A549 (cell line): ENCODE measurements around the gene CCDC97.

Experiments used
- BHLHE40 ChIP-seq: IDR thresholded peaks from 2 replicates; pipeline ENCODE4 v1.6.1; 2012; ENCODE audit warnings: low read depth, low read length, inconsistent platforms
- CTCF ChIP-seq: fragments of >200 bp; sonication (Bioruptor Twin); formaldehyde crosslinking; IDR thresholded peaks from 3 replicates; pipeline ENCODE4 v1.5.1; 2016
- FOSL2 ChIP-seq, 2 experiments: fragments of 450-650 bp in 1 of 2; fragments of >200 bp in 1 of 2; sonication (Bioruptor Twin) in 1 of 2; formaldehyde crosslinking; IDR thresholded peaks; 2 replicates each; pipeline versions ENCODE4 v1.5.0 to v1.6.1; 2016 to 2020; ENCODE audit warnings: mild to moderate bottlenecking in 1 of 2, moderate library complexity in 1 of 2
- HDAC2 ChIP-seq: fragments of 200-600 bp; sonication (generic); IDR thresholded peaks from 2 replicates; pipeline ENCODE4 v1.6.1; 2016
- KDM5A ChIP-seq: fragments of 200-600 bp; sonication (generic); IDR thresholded peaks from 2 replicates; pipeline ENCODE4 v1.6.1; 2016; ENCODE audit warnings: antibody characterized with exemption, mild to moderate bottlenecking
- MAX ChIP-seq: IDR thresholded peaks from 2 replicates; pipeline ENCODE4 v1.6.1; 2012
- POLR2A ChIP-seq: IDR thresholded peaks from 2 replicates; pipeline ENCODE4 v1.6.1; 2012; ENCODE audit warnings: mild to moderate bottlenecking, low read length
- RAD21 ChIP-seq, 2 experiments: fragments of >200 bp in 1 of 2; sonication (Bioruptor Twin) in 1 of 2; formaldehyde crosslinking in 1 of 2; IDR thresholded peaks in 1 of 2; conservative IDR thresholded peaks in 1 of 2; 2 replicates in 1 of 2; 3 replicates in 1 of 2; pipeline ENCODE4 v1.6.1; 2012 to 2018; ENCODE audit warnings: inconsistent platforms in 1 of 2
- SMC3 ChIP-seq: fragments of >200 bp; sonication (Bioruptor Twin); formaldehyde crosslinking; IDR thresholded peaks from 3 replicates; pipeline ENCODE4 v1.6.1; 2018; ENCODE audit warnings: inconsistent platforms

- TF ChIP-seq FOSL2 (IDR thresholded peaks at IDR 0.05) (no peak), FOSL2 (CRISPR knock-in tag; IDR thresholded peaks at IDR 0.05) (no peak), POLR2A (no peak), HDAC2 (no peak), MAX (no peak), BHLHE40 (no peak), CTCF (no peak), RAD21 (conservative IDR thresholded peaks at IDR 0.05 in 1 of 2, IDR thresholded peaks at IDR 0.05 in 1 of 2) (no peak), KDM5A (no peak), SMC3 (no peak)
Measured at GRCh38 chr19:41273076-41273475, 36.9 kb upstream of the CCDC97 start.
